ENCODE measurements around the gene EHMT1.

DNA sequence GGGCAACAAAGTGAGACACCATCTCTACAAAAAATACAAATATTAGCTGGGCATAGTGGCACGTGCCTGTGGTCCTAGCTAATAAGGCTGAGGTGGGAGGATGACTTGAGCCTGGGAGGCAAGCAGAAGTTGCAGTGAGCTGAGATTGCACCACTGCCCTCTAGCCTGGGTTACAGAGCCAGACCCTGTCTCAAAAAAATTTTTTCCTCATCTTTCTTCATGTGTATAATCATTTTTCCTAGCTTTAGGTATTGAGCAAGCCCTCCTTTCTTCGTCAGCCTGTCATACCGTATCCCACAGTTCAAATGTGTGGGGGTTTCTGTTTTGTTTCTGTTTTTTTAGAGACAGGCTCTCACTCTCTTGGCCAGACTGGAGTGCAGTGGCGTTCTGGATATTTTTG is 41.3 kb downstream of the EHMT1 start:
- TF ChIP-seq, protein P1, sequence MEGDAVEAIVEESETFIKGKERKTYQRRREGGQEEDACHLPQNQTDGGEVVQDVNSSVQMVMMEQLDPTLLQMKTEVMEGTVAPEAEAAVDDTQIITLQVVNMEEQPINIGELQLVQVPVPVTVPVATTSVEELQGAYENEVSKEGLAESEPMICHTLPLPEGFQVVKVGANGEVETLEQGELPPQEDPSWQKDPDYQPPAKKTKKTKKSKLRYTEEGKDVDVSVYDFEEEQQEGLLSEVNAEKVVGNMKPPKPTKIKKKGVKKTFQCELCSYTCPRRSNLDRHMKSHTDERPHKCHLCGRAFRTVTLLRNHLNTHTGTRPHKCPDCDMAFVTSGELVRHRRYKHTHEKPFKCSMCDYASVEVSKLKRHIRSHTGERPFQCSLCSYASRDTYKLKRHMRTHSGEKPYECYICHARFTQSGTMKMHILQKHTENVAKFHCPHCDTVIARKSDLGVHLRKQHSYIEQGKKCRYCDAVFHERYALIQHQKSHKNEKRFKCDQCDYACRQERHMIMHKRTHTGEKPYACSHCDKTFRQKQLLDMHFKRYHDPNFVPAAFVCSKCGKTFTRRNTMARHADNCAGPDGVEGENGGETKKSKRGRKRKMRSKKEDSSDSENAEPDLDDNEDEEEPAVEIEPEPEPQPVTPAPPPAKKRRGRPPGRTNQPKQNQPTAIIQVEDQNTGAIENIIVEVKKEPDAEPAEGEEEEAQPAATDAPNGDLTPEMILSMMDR (IDR thresholded peaks at IDR 0.05; ENCODE audit: insufficient read depth, low read length, poor library complexity, severe bottlenecking): no peak
- TF ChIP-seq EZH2phosphoT487 (conservative IDR thresholded peaks at IDR 0.05; ENCODE audit: low read length): no peak

All from SU-DHL-6 (cell line).